Measurements from ENCODE around the gene KRT7.
"Not testable (repeated sequence)": the region's sequence is repeated elsewhere in the genome, so short reads cannot be mapped to it uniquely, and the experiment has no call there.

KRT7 gene

DNA sequence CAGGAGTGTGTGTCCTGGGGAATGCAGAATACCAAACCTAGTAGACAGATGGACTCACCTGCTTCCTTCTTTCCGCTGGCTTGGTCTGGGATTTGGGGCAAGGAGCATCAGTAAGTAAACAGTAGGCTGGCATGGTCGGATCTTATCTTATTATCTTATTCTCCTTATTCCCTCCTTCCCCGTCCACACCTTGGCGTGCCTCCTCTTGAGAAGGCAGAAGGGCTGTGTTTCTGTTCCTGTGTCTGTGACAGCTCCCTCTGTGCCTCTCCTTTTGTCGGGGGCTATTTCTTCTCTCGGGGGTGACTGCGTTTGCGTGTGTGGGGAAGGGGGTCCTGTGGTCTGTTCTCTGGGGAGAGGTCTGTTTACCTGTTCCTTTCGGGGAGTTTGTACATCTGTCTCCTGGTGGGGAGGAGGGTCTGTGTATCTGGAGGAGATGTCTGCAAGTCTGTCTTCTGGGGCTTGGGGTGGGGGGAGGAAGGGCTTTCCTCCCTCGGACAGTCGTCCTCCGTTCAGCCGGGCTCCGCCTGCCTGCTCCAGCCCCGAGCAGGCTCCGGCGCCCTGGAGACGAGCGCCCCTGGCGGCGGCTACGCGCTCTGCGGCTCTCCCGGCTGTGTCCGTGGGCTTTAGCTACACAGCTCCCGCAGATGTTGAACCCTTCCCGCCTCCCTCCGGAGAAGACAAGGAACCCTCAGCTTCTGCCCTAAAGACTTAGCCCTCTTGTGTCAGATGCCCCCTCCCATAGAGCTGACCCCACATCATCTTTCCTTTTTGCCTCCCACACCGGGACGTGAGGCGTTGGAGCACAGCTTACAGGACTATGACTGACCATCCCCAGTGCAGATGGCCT lies 45.8 kb downstream of the KRT7 start:
- peak; percentile 64 for DNase-seq (ENCODE audit: low read depth)

- peak; percentile 24 for DNase-seq (ENCODE audit: low read depth)
These were observed 46.6 kb downstream of the KRT7 start for GRCh38 chr12:52279422-52280318.

DNA sequence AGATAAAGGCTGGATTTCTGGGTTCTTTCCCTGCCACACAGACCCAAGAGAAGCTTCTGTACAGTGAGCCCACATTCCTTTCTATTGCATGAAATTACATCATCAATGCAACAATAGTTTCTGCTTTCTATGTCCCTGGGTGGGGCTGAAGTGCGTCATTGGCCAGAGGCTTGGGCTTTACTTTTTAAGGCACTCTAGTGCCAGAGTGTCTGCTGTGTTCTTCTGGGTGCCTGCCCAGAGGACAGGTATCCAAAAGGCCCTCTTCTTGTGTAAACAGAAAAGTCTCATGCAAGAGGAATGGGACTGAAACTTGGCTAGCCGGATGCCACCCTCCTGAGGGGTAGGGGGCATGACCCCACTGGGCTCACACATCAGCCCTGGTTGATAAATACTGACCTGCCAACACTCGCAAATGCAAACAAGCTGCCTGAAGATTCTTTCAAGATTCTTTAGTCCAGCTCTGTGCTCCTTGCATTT lies 47.3 kb downstream of the KRT7 start:
- peak; percentile 92 for DNase-seq (ENCODE audit: low read depth)

DNA sequence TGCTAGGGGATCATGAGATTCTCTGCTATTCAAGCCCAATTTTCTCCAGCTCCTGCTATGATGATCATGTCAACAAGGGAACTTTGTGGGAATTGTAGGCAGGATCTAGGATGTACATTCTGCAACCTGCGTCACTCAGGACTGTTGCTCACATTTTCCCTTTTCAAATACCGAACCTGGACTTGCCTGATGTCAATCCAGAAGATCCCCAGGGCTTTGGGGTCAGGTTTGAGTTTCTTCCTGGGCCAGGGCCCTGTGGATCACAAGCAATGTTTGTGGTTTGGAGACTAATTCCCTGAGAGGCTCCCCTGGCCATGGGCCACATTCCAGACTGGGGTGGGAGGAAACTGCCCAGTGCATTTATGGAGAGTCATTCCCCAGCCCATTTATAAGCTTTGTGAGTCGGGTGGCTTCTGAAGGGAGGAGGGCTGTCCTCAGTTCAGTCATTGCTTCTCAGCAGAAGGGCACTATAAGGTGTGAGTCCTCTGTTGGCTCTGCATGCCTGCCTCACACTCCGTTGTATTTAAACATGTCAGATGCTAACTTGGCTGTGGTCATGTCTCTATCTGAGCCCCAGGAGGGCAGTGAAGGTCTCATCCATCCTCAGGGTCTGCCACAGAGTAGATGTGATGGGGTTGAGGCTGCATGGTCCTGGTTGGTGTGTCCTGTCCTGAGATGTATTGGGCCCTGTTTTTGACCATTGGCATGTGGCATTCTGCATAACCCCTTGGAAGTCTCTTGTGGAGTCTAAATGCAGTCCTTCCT lies 47.9 kb downstream of the KRT7 start:
- peak; percentile 96 for DNase-seq (ENCODE audit: low read depth)

- no peak for DNase-seq (ENCODE audit: low read depth)
These were observed 51.6 kb downstream of the KRT7 start for GRCh38 chr12:52284562-52285171.

GRCh38 chr12:52285172-52285745 lies 52.2 kb downstream of the KRT7 start:
- DNase-seq (ENCODE audit: low read depth): no peak

GRCh38 chr12:52285851-52286530 lies 52.9 kb downstream of the KRT7 start:
- no peak for DNase-seq (ENCODE audit: low read depth)

DNA sequence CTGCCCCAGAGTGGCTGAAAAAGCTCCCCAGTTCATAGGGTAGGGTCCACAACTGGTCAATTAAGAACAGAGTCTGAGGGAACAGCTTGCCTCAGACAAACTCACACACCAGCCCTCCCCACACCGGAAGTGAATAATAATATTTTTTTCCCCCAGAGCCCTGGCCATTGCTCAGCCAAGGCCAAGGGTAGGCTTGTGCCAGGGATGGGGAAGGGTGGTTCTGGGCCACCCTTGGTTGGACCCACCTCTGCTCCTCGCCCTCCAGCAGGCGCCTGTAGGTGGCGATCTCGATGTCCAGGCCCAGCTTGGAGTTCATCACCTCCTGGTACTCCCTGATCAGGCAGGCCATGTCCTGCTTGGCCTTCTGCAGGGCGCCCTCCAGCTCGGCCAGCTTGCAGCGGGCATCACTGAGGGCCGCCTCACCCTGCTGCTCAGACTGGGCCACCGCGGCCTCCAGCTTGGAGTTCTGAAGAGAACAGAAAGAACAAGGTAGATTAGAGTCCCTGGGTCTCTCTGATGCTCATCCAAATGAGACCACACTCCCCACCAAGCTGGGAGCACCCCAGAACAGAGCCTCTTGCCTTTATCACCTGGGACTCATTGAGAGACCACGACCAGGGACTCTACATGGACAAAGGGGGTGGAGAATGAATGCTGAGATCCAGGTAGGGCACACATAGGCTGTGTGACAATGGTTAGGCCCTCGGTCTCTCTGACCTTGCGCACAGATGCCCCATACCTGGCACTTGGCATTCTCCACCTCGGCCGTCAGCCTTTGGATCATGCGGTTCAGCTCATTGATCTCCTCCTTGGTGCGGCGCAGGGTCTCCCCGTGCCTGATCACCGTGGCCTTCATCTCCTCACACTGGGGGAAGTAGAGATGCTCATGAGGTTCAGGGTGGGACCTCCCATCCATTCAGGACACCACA lies 54.1 kb downstream of the KRT7 start:
- not testable (repeated sequence) for DNase-seq (ENCODE audit: low read depth)

DNA sequence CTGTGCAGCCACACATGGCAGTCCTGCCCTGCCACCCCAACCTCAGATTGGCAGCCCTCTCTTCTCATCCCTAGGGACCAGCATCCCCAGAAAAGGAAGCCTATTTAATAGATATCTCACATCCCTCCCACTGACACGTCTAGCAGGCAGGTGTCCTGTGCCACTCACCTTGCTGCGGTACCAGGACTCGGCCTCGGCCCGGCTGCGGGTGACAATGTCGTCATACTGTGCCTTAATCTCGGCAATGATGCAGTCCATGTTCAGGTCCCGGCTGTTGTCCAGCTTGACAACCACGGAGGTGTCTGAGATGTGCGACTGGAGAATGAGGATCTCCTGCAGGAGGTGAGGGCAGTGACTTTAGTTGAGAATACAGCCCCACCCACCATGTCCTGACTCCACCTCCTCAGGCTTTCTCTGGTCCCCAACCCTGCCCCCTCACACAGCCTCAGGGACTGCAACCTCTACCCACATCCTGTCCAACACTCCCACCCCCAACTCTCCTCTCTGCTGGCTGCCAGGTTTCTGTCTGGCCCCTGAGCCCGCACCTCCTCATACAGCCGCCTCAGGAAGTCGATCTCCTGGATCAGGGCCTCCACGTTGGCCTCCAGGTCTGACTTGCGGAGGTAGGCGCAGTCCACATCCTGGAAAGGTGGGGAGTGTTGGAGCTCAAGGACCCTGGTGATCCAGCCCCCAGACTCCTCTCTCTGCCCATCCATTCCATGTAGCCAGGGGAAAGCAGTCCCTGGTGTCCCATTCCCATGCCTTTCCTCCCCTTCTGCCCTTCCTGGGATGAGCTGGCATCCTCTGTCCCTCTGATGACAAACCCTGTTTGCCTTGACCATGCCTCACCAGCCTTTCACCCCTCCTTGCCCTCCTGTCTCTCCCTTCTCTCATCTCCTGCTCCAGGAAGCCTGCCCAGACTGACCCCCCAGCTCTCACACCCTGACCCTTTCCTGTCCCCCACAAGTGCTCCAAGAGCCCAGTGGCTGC lies 55.1 kb downstream of the KRT7 start:
- DNase-seq (ENCODE audit: low read depth): not testable (repeated sequence)

- DNase-seq (ENCODE audit: low read depth): not testable (repeated sequence)
These were observed 57.6 kb downstream of the KRT7 start for GRCh38 chr12:52290483-52291134.

GRCh38 chr12:52291267-52291935 lies 58.4 kb downstream of the KRT7 start, which contains the start of gene KRT81:
Gene KRT81, minus strand, starts transcription at chr12:52291534. Its CDS starts 69 bp downstream, at chr12:52291465.
- no peak for DNase-seq (ENCODE audit: low read depth)

DNA sequence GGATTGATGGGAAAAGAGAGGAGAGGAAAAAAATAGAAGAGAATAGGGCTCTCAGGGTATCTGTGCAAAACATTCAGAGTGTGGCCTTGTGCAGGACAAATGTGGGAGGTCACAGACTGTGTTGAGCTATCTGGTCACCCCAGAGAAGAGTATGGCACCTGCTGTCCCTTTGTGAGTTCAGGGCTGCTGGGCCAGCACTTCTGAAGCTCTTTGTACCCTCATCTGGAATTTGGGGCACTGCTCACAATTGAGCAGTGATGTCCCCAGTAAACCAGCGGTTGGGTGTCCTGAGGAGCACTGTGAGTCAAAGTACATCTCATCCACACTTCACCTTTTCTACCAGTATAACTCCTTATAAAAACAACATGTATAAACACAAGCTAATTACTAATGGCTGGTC lies 60.9 kb downstream of the KRT7 start:
- no peak for DNase-seq (ENCODE audit: low read depth)

- DNase-seq (ENCODE audit: low read depth): no peak
These were observed 61.8 kb downstream of the KRT7 start for GRCh38 chr12:52294803-52295202.

DNA sequence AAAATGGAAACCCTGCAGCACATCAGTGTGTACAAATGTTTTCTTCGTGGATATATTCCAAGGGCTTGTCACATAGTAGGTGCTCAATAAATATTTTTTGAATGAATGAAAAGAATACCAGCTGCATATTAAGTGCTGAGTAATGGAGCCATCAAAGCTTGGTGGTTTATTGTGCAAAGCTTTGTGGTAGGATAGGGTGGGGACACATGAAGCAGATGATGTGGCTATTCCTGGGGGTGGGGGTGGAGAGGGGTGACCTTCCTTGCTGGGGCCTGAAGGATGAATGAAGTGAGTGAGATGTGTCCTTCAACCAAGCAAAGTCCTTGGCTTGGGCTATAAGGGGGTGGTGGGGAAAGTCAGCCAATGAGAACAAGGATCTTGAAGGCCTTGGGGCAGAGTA lies 62.6 kb downstream of the KRT7 start:
- DNase-seq (ENCODE audit: low read depth): no peak

- no peak for DNase-seq (ENCODE audit: low read depth)
These were observed 63.7 kb downstream of the KRT7 start for GRCh38 chr12:52296572-52297215.
